ENCODE results near the gene TMIGD1.

Gene TMIGD1

DNA sequence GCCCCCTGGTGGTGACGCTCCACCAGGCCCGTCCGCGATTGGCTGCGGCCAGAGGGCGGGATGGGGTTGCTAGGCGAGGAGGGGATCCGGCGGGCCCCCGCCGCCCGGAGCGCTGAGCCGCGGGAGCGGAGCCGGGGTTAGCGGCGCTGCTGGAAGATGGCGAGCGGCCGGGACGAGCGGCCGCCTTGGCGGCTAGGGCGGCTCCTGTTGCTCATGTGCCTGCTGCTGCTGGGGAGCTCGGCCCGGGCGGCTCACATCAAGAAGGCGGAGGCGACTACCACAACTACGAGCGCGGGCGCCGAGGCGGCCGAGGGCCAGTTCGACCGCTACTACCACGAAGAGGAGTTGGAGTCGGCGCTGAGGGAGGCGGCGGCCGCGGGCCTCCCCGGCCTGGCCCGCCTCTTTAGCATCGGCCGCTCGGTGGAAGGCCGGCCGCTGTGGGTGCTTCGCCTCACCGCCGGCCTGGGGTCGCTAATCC, 45.0 kb upstream of the TMIGD1 start, which contains the start of gene CPD:
Gene CPD (plus strand): TSS at position 103 of the 478 bp plus-strand sequence. CDS start 54 bp downstream, at position 157.
- Histone ChIP-seq H3K9me3 (ENCODE audit: insufficient read depth, low read length) (no peaks in the 10 kb centered on the region), H3K36me3 (ENCODE audit: insufficient read depth, insufficient read length, low read length) (no peaks in the 10 kb centered on the region), H3K4me1 (ENCODE audit: insufficient read depth, insufficient read length) (peaks cover 5% of the 10 kb centered on the region), H3K4me3 (ENCODE audit: insufficient read length, low read depth) (peak within 1 kb of the TSS; percentile 74), H3K9ac (ENCODE audit: insufficient read length, low read depth) (peak within 1 kb of the TSS; percentile 83), H3K27me3 (ENCODE audit: insufficient read depth, insufficient read length) (peaks cover 44% of the 10 kb centered on the region)
- DNase-seq (ENCODE audit: low read depth, low spot score) = peak; percentile 83
- TF ChIP-seq SUZ12 (IDR thresholded peaks at IDR 0.05; ENCODE audit: extremely low read depth, insufficient read depth, insufficient read length) (no peak), YY1 (IDR thresholded peaks at IDR 0.05; ENCODE audit: insufficient read depth, insufficient read length) (no peak), ZNF274 (IDR thresholded peaks at IDR 0.05; ENCODE audit: low read depth, low read length) (no peak)

DNA sequence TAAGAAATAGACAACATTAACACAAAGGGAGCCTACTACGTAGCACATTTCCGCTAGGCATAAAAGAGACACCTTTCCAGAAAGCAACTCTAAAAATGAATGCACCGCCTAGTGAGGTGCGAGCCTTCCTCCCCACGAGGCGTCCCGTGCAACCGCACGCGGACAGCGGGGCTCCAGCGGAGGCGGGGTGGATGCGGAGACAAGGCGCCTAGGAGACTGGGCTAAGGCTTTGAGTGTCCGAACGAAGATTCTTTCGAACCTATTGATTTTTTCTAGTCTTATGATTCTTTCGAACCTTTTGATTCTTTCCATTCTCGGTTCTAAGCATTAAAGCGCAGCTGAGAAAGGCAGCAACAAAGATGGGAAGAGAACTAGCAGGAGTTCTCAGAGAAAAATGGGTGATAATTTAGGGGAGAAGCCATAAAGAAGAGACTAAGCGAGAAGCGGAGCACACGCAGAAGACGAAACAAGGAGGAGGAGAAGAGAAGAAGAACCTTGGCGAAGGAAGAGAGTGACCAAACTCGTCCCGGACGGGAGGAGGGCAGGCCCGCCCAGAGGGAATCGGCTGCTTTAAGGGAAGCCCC, 44.5 kb upstream of the TMIGD1 start:
- Histone ChIP-seq H3K36me3 (ENCODE audit: insufficient read depth, insufficient read length, low read length) (no peaks in the 10 kb centered on the region), H3K9ac (ENCODE audit: insufficient read length, low read depth) (peak overlapping the region; percentile 51), H3K4me1 (ENCODE audit: insufficient read depth, insufficient read length) (peaks cover 5% of the 10 kb centered on the region), H3K9me3 (ENCODE audit: insufficient read depth, low read length) (no peaks in the 10 kb centered on the region), H3K27me3 (ENCODE audit: insufficient read depth, insufficient read length) (peaks cover 44% of the 10 kb centered on the region), H3K4me3 (ENCODE audit: insufficient read length, low read depth) (peak overlapping the region; percentile 74)
- no peak for TF ChIP-seq SUZ12 (IDR thresholded peaks at IDR 0.05; ENCODE audit: extremely low read depth, insufficient read depth, insufficient read length)
- no peak for TF ChIP-seq YY1 (IDR thresholded peaks at IDR 0.05; ENCODE audit: insufficient read depth, insufficient read length)
- TF ChIP-seq ZNF274 (IDR thresholded peaks at IDR 0.05; ENCODE audit: low read depth, low read length) = no peak
- DNase-seq (ENCODE audit: low read depth, low spot score) = no peak

DNA sequence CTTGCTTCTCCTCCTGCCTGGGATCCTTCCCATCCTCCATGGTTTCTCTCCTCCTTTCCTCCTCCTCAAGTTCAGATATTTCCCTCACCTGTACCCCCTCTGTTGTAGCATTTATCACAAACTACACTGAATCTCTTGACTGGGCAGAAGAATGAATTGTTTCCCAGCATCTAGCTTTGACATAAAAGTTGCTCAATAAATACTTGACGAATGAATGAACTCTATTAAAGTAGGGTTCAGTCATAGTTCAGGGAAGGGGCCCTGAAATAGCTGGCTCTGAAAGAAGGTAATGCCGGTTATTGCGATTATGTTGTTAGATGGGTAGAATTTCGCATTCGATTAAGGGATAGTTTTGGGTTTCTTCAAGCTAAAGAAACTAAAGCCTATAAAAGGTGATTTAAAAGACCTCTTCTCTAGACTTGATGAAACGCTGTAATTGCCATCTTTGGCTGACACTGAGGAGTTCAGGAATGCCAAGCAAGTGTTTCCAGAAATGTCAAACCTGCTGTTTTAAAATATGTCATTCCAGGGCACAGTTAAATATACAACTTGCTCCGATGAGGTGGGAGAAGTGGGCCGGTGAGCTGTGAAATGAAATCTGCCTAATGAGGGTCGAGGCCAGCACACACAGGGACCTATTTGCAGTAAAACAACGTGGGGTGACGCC, 43.9 kb upstream of the TMIGD1 start:
- TF ChIP-seq YY1 (IDR thresholded peaks at IDR 0.05; ENCODE audit: insufficient read depth, insufficient read length) = no peak
- TF ChIP-seq ZNF274 (IDR thresholded peaks at IDR 0.05; ENCODE audit: low read depth, low read length) = no peak
- TF ChIP-seq SUZ12 (IDR thresholded peaks at IDR 0.05; ENCODE audit: extremely low read depth, insufficient read depth, insufficient read length) = no peak
- H3K36me3 ChIP-seq (ENCODE audit: insufficient read depth, insufficient read length, low read length) = no peaks in the 10 kb centered on the region
- no peak overlapping the region for H3K4me3 ChIP-seq (ENCODE audit: insufficient read length, low read depth)

DNA sequence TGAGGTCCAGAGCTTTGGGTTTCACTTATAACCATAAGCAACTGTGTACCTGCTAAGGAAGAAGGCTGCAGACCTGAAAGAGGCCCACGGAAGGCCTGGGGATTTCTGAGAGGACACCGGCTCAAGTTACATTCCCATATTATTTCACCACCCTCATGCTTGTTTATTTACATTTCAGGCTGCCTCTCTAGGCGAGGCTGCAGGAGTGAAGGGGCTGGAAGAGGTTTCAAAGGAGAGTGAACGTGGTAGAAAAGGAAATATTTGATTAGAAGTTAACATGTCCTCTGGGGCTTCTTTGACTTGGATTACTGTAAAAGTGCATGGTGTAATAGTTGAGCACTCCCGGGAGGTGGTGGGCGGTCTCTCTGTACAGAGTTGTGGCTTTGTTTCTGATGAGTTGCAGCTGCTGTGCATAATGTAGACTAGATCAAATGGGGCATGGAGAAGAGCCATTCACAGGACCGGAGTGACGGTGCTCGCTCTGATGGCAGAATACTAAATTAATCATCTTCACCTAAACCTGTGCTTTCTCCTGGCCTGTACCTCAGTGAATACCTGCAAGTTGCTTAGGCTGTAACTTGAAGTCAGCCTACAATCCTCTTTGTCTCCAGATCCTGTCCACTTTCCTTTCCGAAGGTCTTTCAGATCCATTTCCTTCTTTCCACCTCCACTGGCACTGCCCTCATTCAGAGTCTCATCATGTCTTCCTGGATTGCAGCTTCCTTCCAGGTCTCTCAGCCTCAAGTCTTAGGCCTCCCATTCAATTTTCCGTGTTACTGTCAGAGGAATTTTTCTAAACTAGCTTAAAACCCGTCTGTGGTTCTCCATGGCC, 43.0 kb upstream of the TMIGD1 start:
- Histone ChIP-seq H3K36me3 (ENCODE audit: insufficient read depth, insufficient read length, low read length) (no peaks in the 10 kb centered on the region), H3K9ac (ENCODE audit: insufficient read length, low read depth) (no peak overlapping the region), H3K4me1 (ENCODE audit: insufficient read depth, insufficient read length) (peaks cover 5% of the 10 kb centered on the region), H3K9me3 (ENCODE audit: insufficient read depth, low read length) (no peaks in the 10 kb centered on the region), H3K4me3 (ENCODE audit: insufficient read length, low read depth) (no peak overlapping the region), H3K27me3 (ENCODE audit: insufficient read depth, insufficient read length) (peaks cover 44% of the 10 kb centered on the region)
- TF ChIP-seq YY1 (IDR thresholded peaks at IDR 0.05; ENCODE audit: insufficient read depth, insufficient read length) (no peak), ZNF274 (IDR thresholded peaks at IDR 0.05; ENCODE audit: low read depth, low read length) (no peak), SUZ12 (IDR thresholded peaks at IDR 0.05; ENCODE audit: extremely low read depth, insufficient read depth, insufficient read length) (no peak)
- DNase-seq (ENCODE audit: low read depth, low spot score) = no peak

More for the DNA sequence above, 43.9 kb upstream of the TMIGD1 start:
- H3K9me3 ChIP-seq (ENCODE audit: insufficient read depth, low read length) = no peaks in the 10 kb centered on the region
- peaks cover 44% of the 10 kb centered on the region for H3K27me3 ChIP-seq (ENCODE audit: insufficient read depth, insufficient read length)
- no peak for DNase-seq (ENCODE audit: low read depth, low spot score)
- H3K9ac ChIP-seq (ENCODE audit: insufficient read length, low read depth) = peak overlapping the region; percentile 51
- H3K4me1 ChIP-seq (ENCODE audit: insufficient read depth, insufficient read length) = peaks cover 5% of the 10 kb centered on the region

DNA sequence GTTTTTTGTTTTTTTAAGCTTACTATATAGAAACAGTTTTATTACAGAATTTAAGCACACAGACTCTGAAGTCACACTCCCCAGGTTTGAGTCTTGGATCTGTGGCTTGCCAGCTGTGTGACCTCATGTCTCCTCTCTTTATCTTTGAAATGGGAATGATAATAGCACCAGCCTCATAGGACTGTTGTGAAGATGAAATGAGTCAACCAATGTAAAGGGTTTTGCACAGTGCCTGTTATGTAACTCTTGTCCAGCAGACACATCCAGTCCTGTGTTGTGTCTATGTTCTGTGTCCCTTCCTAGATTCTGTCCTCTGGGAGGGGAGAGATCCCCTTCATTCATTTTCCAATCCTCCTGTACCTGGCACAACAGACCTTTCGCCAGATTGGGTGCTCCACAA, 41.8 kb upstream of the TMIGD1 start:
- Histone ChIP-seq H3K4me3 (ENCODE audit: insufficient read length, low read depth) (no peak overlapping the region), H3K4me1 (ENCODE audit: insufficient read depth, insufficient read length) (peaks cover 5% of the 10 kb centered on the region), H3K9me3 (ENCODE audit: insufficient read depth, low read length) (no peaks in the 10 kb centered on the region), H3K36me3 (ENCODE audit: insufficient read depth, insufficient read length, low read length) (no peaks in the 10 kb centered on the region), H3K9ac (ENCODE audit: insufficient read length, low read depth) (no peak overlapping the region), H3K27me3 (ENCODE audit: insufficient read depth, insufficient read length) (peaks cover 36% of the 10 kb centered on the region)
- DNase-seq (ENCODE audit: low read depth, low spot score) = no peak
- TF ChIP-seq YY1 (IDR thresholded peaks at IDR 0.05; ENCODE audit: insufficient read depth, insufficient read length) = no peak
- no peak for TF ChIP-seq SUZ12 (IDR thresholded peaks at IDR 0.05; ENCODE audit: extremely low read depth, insufficient read depth, insufficient read length)
- TF ChIP-seq ZNF274 (IDR thresholded peaks at IDR 0.05; ENCODE audit: low read depth, low read length) = no peak

DNA sequence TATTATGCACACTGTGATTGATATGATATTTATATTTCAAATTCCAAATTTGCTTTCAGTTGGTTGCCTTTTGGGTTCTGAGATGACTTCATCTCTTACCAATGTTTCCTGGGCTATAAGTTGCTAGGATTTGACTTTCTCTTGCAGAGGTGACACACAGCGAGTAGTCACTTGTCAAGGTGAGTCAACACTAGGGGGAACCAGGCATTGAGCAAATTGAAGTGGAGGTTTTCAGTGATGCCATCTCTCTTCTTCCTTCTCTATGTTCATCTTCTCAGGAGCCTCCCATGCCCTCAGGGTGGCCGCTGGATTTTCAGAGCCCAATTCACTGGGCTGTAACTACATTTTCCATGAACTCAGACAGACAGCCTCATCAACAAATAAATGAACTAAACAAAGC, 38.9 kb upstream of the TMIGD1 start:
- no peaks in the 10 kb centered on the region for H3K36me3 ChIP-seq (ENCODE audit: insufficient read depth, insufficient read length, low read length)
- H3K9ac ChIP-seq (ENCODE audit: insufficient read length, low read depth) = no peak overlapping the region
- H3K27me3 ChIP-seq (ENCODE audit: insufficient read depth, insufficient read length) = peaks cover 10% of the 10 kb centered on the region
- DNase-seq (ENCODE audit: low read depth, low spot score) = no peak
- no peaks in the 10 kb centered on the region for H3K9me3 ChIP-seq (ENCODE audit: insufficient read depth, low read length)
- H3K4me3 ChIP-seq (ENCODE audit: insufficient read length, low read depth) = no peak overlapping the region
- peaks cover 5% of the 10 kb centered on the region for H3K4me1 ChIP-seq (ENCODE audit: insufficient read depth, insufficient read length)
- TF ChIP-seq ZNF274 (IDR thresholded peaks at IDR 0.05; ENCODE audit: low read depth, low read length) = no peak
- no peak for TF ChIP-seq YY1 (IDR thresholded peaks at IDR 0.05; ENCODE audit: insufficient read depth, insufficient read length)
- TF ChIP-seq SUZ12 (IDR thresholded peaks at IDR 0.05; ENCODE audit: extremely low read depth, insufficient read depth, insufficient read length) = no peak
